ENCODE data around the gene GYPA.

- TF ChIP-seq CTCF (IDR thresholded peaks at IDR 0.05; ENCODE audit: low read depth, low read length) (no peak), POLR2A (IDR thresholded peaks at IDR 0.05; ENCODE audit: extremely low read depth, insufficient read length) (no peak), MAX (IDR thresholded peaks at IDR 0.05; ENCODE audit: low read depth, low read length) (no peak)
Observed at GRCh38 chr4:144115519-144115918, 25.0 kb downstream of the GYPA start.
